22Rv1 (cell line): Measurements from ENCODE around the gene SPATA31E1.
A peak's percentile ranks its signal among the peaks of the same experiment; 100 is the strongest.

Experiments used
- H3K27ac ChIP-seq: fragments of 450-650 bp; 2 replicates; pipeline ENCODE4 v1.5.1; 2017
- CTCF ChIP-seq: fragments of 450-650 bp; IDR thresholded peaks from 2 replicates; pipeline ENCODE4 v1.5.1; 2017; ENCODE audit warnings: mild to moderate bottlenecking
- ZFX ChIP-seq: fragments of 450-650 bp; IDR thresholded peaks from 2 replicates; pipeline ENCODE4 v1.6.1; 2017; ENCODE audit warnings: antibody characterized with exemption, borderline replicate concordance

The SPATA31E1 gene

GRCh38 chr9:87880683-87881082 is 2.0 kb upstream of the SPATA31E1 start:
- TF ChIP-seq ZFX (no peak), CTCF (no peak)

GRCh38 chr9:87883274-87883673 is 597 bp downstream of the SPATA31E1 start:
- TF ChIP-seq ZFX (no peak), CTCF (no peak)
- H3K27ac ChIP-seq: no peak overlapping the region

More at GRCh38 chr9:87880683-87881082, 2.0 kb upstream of the SPATA31E1 start:
- no peak overlapping the region for H3K27ac ChIP-seq

- TF ChIP-seq ZFX: no peak
- TF ChIP-seq CTCF: peak; percentile 35; the same call in 1 of the 2 replicates
Measured at GRCh38 chr9:87883990-87884389, 1.3 kb downstream of the SPATA31E1 start.

GRCh38 chr9:87884578-87885459 is 2.1 kb downstream of the SPATA31E1 start:
- no peak overlapping the region for H3K27ac ChIP-seq

More at GRCh38 chr9:87883990-87884389, 1.3 kb downstream of the SPATA31E1 start:
- H3K27ac ChIP-seq: no peak overlapping the region

GRCh38 chr9:87885484-87886189 is 3.0 kb downstream of the SPATA31E1 start:
- no peak overlapping the region for H3K27ac ChIP-seq
- no peak for TF ChIP-seq CTCF
- no peak for TF ChIP-seq ZFX

More at GRCh38 chr9:87884578-87885459, 2.1 kb downstream of the SPATA31E1 start:
- no peak for TF ChIP-seq CTCF
- TF ChIP-seq ZFX: no peak

- TF ChIP-seq CTCF: no peak
- no peak overlapping the region for H3K27ac ChIP-seq
Measured at GRCh38 chr9:87886210-87886932, 3.7 kb downstream of the SPATA31E1 start.
